Endothelial cell of umbilical vein (primary cell): ENCODE data around the gene NIPBL. TPM values are rescaled to one million over a fixed set of nuclear protein-coding genes. Genes with fewer than 3 reads are reported as not detected.

Experiments
- BruUV-seq: library from RNA; stranded (reverse); fragments of 400-500 nt; replicated peaks from 2 replicates; lab custom pipeline; 2021; lab: Mats Ljungman, UMichigan
- CTCF ChIA-PET: fragments of 300-600, 350-600 bp; sonication (Branson Sonifier 250); formaldehyde crosslinking; loops from one replicate; lab custom pipeline; 2021; ENCODE audit warnings: antibody characterized with exemption, inconsistent platforms; lab: Charles Lee
- POLR2A ChIA-PET: fragments of 300-600, 350-600 bp; sonication (Branson Sonifier 250); formaldehyde crosslinking; loops from one replicate; lab custom pipeline; 2021; ENCODE audit warnings: antibody characterized with exemption, inconsistent platforms; lab: Charles Lee
- DNase-seq: peaks from one replicate; pipeline ENCODE4 v3.0.0-alpha.2; 2011; ENCODE audit warnings: low read depth, low spot score
- FAIRE-seq: peaks from 2 replicates; lab custom pipeline; 2011; peaks lifted over from hg19 to GRCh38; lab: Jason Lieb, UNC
- H2AFZ ChIP-seq: 2 replicates; pipeline ENCODE4 v1.6.0; 2012; ENCODE audit warnings: low read depth, low read length, control low read depth, inconsistent platforms
- H3K27ac ChIP-seq: 2 replicates; pipeline ENCODE4 v1.5.1; 2011; ENCODE audit warnings: low read depth, mild to moderate bottlenecking, control low read depth, low read length, moderate library complexity; ENCODE audit not compliant: insufficient read depth
- H3K27me3 ChIP-seq, 2 experiments: 2 replicates each; pipeline versions ENCODE4 v1.6.0 to v1.6.1; 2011; ENCODE audit warnings: low read length in 2 of 2, mixed read lengths in 1 of 2; ENCODE audit not compliant: control insufficient read depth in 2 of 2, insufficient read depth in 2 of 2
- H3K36me3 ChIP-seq, 2 experiments: 2 replicates in 1 of 2; 3 replicates in 1 of 2; pipeline ENCODE4 v1.5.1; 2011; ENCODE audit warnings: low read length in 2 of 2, mild to moderate bottlenecking in 1 of 2, moderate library complexity in 1 of 2; ENCODE audit not compliant: control insufficient read depth in 2 of 2, insufficient read depth in 2 of 2; ENCODE audit errors: extremely low read depth in 1 of 2
- H3K4me1 ChIP-seq: 3 replicates; pipeline ENCODE4 v1.5.1; 2011; ENCODE audit warnings: mild to moderate bottlenecking, low read length; ENCODE audit not compliant: control insufficient read depth, insufficient read depth; ENCODE audit errors: extremely low read depth
- H3K4me2 ChIP-seq: 2 replicates; pipeline ENCODE4 v1.6.1; 2011; ENCODE audit warnings: low read length, control low read depth, mixed read lengths; ENCODE audit not compliant: insufficient read depth
- H3K4me3 ChIP-seq, 3 experiments: fragments of 200-600 bp in 1 of 3; sonication (generic), shearing (Covaris generic) in 1 of 3; replicated peaks in 1 of 3; 2 replicates each; pipeline ENCODE4 v1.5.1; 2011 to 2016; ENCODE audit warnings: control low read depth in 3 of 3, low read length in 3 of 3, mild to moderate bottlenecking in 2 of 3, inconsistent platforms in 1 of 3, low read depth in 1 of 3, moderate library complexity in 1 of 3; ENCODE audit not compliant: insufficient read depth in 1 of 3
- H3K79me2 ChIP-seq: 2 replicates; pipeline ENCODE4 v1.6.0; 2012; ENCODE audit warnings: low read length, inconsistent platforms; ENCODE audit not compliant: control insufficient read depth, insufficient read depth
- H3K9ac ChIP-seq: replicated peaks from 2 replicates; pipeline ENCODE3; 2011; ENCODE audit warnings: low read length, control low read depth; ENCODE audit not compliant: insufficient read depth; ENCODE audit errors: extremely low read depth
- H3K9me1 ChIP-seq: replicated peaks from 3 replicates; pipeline ENCODE4 v1.6.0; 2011; ENCODE audit warnings: mild to moderate bottlenecking, low read length; ENCODE audit not compliant: control insufficient read depth, insufficient read depth; ENCODE audit errors: extremely low read depth
- H3K9me3 ChIP-seq: replicated peaks from 2 replicates; pipeline ENCODE4 v1.5.1; 2012; ENCODE audit warnings: low read length, inconsistent platforms; ENCODE audit not compliant: control insufficient read depth, insufficient read depth
- H4K20me1 ChIP-seq: replicated peaks from 2 replicates; pipeline ENCODE3; 2011; ENCODE audit warnings: mild to moderate bottlenecking, low read length; ENCODE audit not compliant: control insufficient read depth, insufficient read depth; ENCODE audit errors: extremely low read depth
- CTCF ChIP-seq, 2 donors: IDR thresholded peaks; 1 replicate in 1 of 2; 2 replicates in 1 of 2; pipeline ENCODE4 v1.5.1; 2011; ENCODE audit warnings: low read length in 2 of 2, mild to moderate bottlenecking in 2 of 2, moderate library complexity in 2 of 2, control low read depth in 1 of 2, inconsistent platforms in 1 of 2, low read depth in 1 of 2; ENCODE audit not compliant: insufficient read depth in 1 of 2; ENCODE audit errors: extremely low read depth in 1 of 2
- EZH2 ChIP-seq: IDR thresholded peaks from 2 replicates; pipeline ENCODE4 v1.6.1; 2012; ENCODE audit warnings: borderline replicate concordance, low read depth, mild to moderate bottlenecking, moderate library complexity, low read length, inconsistent platforms; ENCODE audit not compliant: severe bottlenecking
- FOS ChIP-seq: IDR thresholded peaks from 2 replicates; pipeline ENCODE4 v1.6.1; 2011; ENCODE audit warnings: mild to moderate bottlenecking, low read length, moderate library complexity, borderline replicate concordance; ENCODE audit not compliant: insufficient read depth
- GATA2 ChIP-seq: IDR thresholded peaks from 2 replicates; pipeline ENCODE4 v1.7.0; 2011; ENCODE audit warnings: low read depth, mild to moderate bottlenecking, moderate library complexity, mixed read lengths, low read length; ENCODE audit not compliant: insufficient read length, insufficient read depth
- JUN ChIP-seq: IDR thresholded peaks from 2 replicates; pipeline ENCODE4 v1.6.1; 2011; ENCODE audit warnings: borderline replicate concordance, low read depth; ENCODE audit not compliant: insufficient read length, insufficient read depth
- MAX ChIP-seq: IDR thresholded peaks from 2 replicates; pipeline ENCODE4 v1.6.1; 2011; ENCODE audit not compliant: insufficient read depth, insufficient read length
- MYC ChIP-seq: IDR thresholded peaks from one replicate; pipeline ENCODE4 v1.6.1; 2011; ENCODE audit warnings: mild to moderate bottlenecking, low read depth, low read length
- POLR2A ChIP-seq: IDR thresholded peaks from 2 replicates; pipeline ENCODE4 v1.6.1; 2012; ENCODE audit warnings: low read depth, mild to moderate bottlenecking, control low read depth, low read length
- POLR2AphosphoS5 ChIP-seq: IDR thresholded peaks from 2 replicates; pipeline ENCODE4 v1.6.1; 2012; ENCODE audit warnings: low read depth, mild to moderate bottlenecking, control low read depth, low read length, moderate library complexity; ENCODE audit not compliant: insufficient read depth
- dilution Hi-C: fragments of 300-500 bp; cut with MboI; formaldehyde crosslinking; loops from one replicate; pipeline ENCODE4 v1.15.0; 2019; ENCODE audit warnings: low sequenced_read_pairs; ENCODE audit not compliant: extremely low pct_ligation_motif_present
- intact Hi-C: fragments of 100-400 bp; cut with micrococcal nuclease; formaldehyde crosslinking; loops from one replicate; pipeline ENCODE4 v1.10.0; 2022
- polyA plus RNA-seq, 4 experiments: library from polyadenylated mRNA; depleted of rRNA in 3 of 4; stranded (reverse) in 3 of 4; unstranded in 1 of 4; fragments of >200 nt; gene quantifications; 2 replicates each; pipeline versions ENCODE4 v1.2.1 to v1.2.3, GENCODE V29; 2011 to 2012; ENCODE audit warnings: missing spikeins in 1 of 4
- total RNA-seq: library from RNA; stranded (reverse); gene quantifications from 2 replicates; pipeline ENCODE4 v1.2.3, GENCODE V29; 2021

NIPBL gene
- total and polyA plus RNA-seq, 2 donors (not counting 3 experiments of a cell fraction or from before 2014, with no cell fraction given), result 15.5 to 50.7 TPM

- DNase-seq (no peak), FAIRE-seq (no peak)
- ChIA-PET POLR2A (no interaction called here), CTCF (no interaction called here)
- no peaks in the 10 kb centered on the region for H3K79me2 ChIP-seq
- H3K9me1 ChIP-seq, result no peaks in the 10 kb centered on the region
- H2AFZ ChIP-seq, result no peak overlapping the region
- no peaks in the 10 kb centered on the region for H4K20me1 ChIP-seq
- no peaks in the 10 kb centered on the region for H3K4me1 ChIP-seq
- no peak overlapping the region for H3K27ac ChIP-seq
- no peak for TF ChIP-seq POLR2A
- no peak for TF ChIP-seq FOS
- TF ChIP-seq CTCF (IDR thresholded peaks at IDR 0.05; ENCODE audit: extremely low read depth in 1 of 2, insufficient read depth in 1 of 2, low read depth in 1 of 2, low read length in 2 of 2), result no peak
- no peak for TF ChIP-seq POLR2AphosphoS5
- TF ChIP-seq GATA2, result no peak
- no peak for TF ChIP-seq JUN
- no peak for TF ChIP-seq EZH2
- no peak for TF ChIP-seq MAX
- no peak for TF ChIP-seq MYC
- BruUV-seq, result no TSS peak
- no peaks in the 10 kb centered on the region for H3K27me3 ChIP-seq
- H3K4me2 ChIP-seq, result no peak overlapping the region
- dilution Hi-C loops (no loop called here), intact Hi-C loops (loop anchor here (10.0 kb wide), 1 partner anchor 251 kb away; no protein-coding TSS in a partner anchor)
- H3K4me3 ChIP-seq, result no peak overlapping the region
- no peak overlapping the region for H3K9ac ChIP-seq
- H3K9me3 ChIP-seq, result no peaks in the 10 kb centered on the region
- peaks cover 3 to 7% of the 10 kb centered on the region in 2 experiments for H3K36me3 ChIP-seq
These were observed 187.2 kb downstream of the NIPBL start for GRCh38 chr5:37063739-37064138.
